ENCODE measurements around the gene PFN1.
A peak's percentile ranks its signal among the peaks of the same experiment; 100 is the strongest.

PFN1 gene

DNA sequence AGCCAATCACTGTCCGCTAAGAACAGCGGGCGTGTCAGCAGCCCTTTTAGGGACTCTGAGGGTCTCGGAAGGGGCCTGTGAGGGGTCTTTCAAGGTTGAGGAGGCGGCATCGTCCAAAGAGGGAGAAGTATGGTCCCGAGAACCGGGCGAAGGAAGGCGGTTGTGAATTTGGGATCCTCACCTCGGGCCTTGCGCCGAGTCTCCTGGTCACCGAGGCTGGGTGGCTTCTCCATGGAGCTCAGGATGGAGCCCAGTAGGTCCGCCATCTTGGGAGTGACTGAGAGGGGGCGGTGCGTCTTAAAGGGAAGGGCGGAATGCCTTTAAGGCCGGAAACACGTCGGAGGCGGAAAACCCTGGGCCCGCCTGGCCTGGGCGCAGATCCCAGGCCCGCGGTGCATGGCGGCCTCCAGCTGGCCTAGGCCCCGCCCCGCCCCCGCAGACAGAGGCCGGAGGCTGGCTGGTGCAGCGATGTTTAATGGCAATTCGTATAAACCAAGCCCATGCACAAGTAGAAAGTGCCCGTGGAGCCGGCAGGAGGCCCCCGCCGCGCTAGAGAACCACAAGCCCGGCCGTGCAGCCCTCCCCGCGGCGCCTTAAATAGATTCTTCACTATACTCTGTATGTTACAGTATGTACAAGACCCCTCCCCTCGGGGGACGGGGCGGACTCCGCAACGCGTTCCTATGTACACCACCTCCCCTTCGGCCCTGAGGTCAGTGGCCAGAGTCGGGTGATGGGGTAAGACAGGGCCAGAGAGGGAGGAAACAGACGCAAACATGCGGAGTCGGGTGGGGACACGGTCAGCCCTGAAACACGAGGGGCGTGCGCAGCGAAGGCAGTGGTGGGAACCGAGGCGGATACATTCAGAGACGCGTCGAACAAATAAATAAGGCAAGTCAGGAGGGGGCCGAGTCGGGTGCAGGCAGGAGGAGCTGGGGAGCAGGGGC lies 19.5 kb upstream of the PFN1 start, which contains the start of gene SPAG7:
Gene SPAG7, minus strand, starts transcription at position 279 of the 947 bp plus-strand sequence. Its CDS starts 13 bp downstream, at position 266.
- peak; percentile 89 to 100 (median 96) for DNase-seq

DNA sequence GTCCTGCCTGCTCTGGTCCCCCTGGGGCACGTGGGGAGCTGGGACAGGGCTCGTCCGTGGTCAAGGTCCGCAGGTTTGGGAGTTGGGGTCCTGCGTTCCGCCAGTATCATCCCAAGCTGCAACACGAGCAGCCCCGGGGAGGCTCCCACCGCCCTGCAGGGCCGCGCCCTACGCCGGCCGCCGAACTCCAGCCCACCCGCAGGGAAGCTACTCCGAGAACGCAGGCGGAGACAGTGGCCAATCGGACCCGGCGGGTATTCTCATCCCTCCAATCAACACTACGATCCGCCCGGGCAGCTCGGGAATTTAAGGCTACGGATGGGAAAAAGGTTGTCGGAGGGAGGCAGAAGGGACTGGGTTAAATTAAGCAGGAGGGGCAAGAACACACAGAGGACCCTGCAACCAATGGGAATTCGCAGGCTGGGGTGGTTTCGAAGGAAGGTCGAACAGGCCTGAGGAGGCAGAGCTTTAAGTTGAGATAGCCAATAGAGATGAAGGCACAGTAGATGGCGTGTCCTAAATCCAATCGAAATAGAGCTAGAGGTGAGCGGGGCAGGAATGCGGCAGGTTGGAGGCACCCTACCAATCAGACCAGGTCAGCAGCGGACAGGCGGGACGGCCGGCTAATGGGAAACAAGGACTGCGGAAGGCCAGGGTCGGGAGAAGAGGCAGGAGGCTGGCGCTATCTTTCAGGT lies 18.7 kb upstream of the PFN1 start:
- DNase-seq: peak in 48 of 51 donors; percentile 91 to 100 (median 99)

DNA sequence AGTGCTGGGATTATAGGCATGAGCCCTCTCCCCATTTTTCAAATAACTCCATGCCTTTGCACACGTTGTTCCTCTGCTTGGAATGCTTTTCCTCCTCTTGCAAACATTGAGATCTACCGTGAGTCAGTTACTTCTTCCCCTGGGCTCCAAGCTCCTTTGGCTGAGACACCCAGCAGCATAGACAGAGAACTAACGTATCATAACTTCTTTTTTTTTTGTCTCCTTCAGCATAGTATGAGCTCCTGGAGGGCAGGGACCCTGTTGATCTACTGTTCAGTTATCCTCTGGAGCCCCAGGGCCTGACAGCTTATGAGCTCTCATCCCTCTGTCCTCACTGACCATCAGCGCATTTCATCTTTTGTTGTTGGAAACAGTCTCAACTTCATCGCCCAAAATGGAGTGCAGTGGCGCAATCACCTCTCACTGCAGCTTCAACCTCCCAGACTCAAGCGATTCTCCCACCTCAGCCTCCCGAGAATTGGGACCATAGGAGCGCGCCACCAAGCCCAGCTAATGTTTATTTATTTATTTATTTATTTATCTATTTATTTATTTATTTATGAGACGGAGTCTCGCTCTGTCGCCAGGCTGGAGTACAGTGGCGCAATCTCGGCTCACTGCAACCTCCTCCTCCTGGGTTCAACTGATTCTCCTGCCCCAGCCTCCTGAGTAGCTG lies 17.1 kb upstream of the PFN1 start:
- DNase-seq: no peak

DNA sequence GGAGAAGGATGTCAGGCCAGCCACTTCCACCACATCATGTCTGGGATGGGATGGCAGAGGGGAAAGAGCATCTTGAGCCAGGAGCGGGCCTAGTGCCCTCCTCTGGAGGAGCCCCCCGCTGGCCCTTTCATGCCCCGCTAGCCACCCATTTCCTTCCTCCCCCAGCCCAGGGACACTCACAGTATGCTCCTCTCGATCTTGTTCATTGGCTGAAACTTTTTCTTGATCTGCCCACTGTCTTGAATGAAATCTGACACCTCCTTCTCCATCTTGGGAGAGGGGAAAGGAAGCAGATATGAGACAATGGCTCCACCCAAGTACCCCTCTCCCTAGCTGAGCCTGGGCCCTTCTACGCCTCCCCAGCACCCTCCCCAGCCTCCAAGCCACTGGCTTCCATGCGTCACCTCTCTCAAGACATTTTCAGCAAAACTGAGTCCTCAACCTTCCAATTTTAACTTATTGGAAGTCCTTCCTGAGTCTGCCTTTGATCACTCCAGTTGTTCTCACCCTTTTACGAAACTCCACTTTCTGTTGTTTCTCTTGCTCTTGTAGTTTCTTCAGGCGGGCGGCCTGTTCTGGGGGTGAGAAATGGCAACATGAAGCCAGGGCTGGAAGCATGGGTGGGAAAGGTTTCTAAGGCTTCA lies 12.1 kb upstream of the PFN1 start:
- no peak for DNase-seq

DNA sequence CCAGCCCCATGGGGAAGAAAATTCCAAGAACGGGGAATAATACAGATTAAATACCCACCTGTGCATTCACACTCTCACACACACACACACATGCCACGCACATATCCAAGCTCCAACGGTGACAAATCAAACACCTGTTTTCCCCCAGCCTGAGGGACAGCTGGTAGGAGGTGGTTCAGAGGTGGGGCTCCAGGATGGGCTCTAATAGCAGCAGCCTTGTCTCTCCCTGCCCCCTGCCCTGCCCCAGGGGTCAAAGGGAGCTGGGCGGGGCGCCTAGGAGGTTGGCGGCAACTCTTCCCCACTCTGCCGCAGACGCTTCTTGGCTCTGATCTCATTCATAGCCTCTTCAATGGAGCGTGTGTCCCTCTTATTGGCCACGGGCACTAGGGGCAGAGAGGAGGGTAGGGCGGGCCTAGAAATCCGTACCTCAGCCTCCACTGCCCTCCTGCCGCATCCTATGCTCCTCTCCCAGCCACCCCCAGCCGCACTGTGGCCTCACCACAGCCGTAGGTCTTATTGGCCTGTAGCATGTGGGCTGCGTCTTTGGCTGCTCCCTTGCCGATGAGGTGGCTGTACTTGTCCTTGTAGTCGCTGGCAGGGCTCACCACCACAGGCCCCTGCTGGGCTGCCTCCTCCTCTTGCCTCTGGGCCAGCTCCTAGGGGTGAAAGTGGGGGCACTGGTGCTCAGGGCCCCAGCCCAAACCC lies 11.1 kb upstream of the PFN1 start:
- no peak for DNase-seq

DNA sequence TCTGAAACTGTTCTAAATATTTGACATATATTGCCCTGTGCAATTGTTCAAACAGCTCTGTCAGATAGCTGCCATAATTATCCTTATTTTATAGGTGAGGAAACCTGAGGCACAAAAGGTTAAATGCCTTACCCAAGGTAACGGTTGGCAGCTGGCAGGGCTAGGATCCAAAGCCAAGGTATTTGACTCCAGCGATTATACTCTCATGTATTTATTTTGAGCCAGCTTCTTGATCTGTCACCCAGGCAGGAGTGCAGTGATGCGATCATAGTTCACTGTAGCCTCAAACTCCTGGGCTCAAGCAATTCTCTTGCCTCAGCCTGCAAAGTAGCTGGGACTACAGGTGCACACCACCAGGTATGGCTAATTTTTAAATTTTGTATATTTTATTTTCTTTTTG lies 9.8 kb upstream of the PFN1 start:
- DNase-seq: no peak

DNA sequence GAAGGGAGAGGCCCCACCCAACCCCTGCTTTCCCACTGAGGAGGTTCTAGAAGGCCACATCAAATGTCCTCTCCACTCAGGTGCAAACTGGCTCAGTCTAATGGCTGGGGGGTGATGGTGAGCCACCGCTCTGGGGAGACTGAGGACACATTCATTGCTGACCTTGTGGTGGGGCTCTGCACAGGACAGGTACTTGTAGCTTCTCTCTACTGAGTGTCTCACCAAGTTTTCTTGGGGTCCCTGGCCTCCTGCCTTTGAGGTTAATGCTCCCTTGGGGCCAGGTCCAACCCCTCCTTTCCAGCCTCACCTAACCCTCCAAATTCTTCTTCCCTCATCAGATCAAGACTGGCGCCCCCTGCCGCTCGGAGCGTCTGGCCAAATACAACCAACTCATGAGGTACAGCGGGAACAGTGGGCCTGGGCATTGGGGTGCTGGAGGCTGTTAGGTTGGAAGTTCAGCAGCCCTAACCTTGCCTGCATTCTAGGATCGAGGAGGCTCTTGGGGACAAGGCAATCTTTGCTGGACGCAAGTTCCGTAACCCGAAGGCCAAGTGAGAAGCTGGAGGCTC lies 8.2 kb upstream of the PFN1 start:
- DNase-seq: no peak

DNA sequence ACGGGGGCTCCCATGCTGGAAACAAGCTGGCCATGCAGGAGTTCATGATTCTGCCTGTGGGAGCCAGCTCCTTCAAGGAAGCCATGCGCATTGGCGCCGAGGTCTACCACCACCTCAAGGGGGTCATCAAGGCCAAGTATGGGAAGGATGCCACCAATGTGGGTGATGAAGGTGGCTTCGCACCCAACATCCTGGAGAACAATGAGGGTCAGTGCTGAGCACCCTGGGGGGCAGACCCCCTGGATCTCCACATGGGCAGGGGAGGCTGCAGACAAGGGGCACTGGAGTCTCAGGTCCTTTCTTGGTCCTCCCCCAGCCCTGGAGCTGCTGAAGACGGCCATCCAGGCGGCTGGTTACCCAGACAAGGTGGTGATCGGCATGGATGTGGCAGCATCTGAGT lies 6.8 kb upstream of the PFN1 start:
- DNase-seq: no peak

DNA sequence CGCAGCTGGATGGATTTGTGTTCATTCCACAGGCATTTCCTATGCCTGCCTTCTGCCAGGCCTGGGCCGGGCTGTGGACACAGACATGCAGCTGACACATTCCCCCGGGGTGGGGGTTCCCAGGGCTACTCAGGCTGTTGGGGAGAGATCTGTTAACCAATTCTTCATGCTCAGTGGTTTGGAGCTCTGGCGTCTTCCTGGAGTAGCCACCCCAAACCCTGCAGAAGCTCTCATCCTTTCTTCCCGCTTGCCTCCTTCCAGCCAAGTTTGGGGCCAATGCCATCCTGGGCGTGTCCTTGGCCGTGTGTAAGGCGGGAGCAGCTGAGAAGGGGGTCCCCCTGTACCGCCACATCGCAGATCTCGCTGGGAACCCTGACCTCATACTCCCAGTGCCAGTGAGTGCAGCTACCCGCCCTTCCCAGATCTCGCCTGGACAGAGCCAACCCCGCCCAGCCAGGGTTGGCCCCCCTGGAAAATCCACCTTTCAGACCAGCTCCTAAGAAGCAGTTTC lies 5.2 kb upstream of the PFN1 start:
- DNase-seq: no peak

DNA sequence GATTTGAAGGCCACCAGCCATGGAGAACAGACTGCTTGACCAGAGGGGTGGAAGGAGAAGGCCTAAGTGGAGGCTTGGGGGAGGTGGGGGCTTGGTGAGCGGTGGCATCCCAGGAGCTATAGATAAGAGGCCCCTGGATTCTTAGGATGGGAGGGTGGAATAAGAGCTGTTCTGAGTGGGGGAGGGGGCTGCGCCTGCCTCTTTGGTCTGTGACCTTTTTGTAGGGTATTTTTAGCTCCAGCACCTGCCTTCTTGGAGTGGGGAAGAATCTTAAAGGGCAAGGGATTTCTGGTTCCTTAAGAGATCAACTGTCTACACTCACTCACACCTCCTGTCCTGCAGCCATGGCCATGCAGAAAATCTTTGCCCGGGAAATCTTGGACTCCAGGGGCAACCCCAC lies 3.2 kb upstream of the PFN1 start:
- DNase-seq: no peak

DNA sequence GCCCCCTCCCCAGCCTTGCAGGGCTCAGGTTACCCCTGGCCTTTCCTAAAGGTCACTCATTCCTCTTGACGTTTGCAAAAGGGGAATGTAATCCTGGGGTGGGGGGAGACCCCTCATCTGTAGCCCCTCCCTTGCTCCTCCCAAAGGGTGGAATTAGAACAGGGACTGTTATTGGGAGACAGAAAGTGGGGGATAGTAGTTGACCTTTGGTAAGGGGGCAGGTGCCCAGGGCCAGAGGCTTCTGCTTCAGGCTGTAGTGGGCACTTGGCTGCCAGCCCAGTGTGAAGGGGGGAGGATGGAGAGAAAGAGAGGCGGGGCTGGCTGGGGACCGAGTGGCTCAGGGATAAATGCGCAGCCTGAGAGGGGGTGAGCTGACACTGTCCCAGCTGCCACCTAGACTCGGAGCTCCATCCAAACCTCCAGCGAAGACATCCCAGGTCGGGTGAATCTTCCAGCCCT lies 2.4 kb upstream of the PFN1 start, which contains the start of gene ENO3:
Gene ENO3, plus strand, starts transcription at position 374 of the 459 bp plus-strand sequence. CDS start 711 bp downstream, outside the sequence.
- DNase-seq: no peak

DNA sequence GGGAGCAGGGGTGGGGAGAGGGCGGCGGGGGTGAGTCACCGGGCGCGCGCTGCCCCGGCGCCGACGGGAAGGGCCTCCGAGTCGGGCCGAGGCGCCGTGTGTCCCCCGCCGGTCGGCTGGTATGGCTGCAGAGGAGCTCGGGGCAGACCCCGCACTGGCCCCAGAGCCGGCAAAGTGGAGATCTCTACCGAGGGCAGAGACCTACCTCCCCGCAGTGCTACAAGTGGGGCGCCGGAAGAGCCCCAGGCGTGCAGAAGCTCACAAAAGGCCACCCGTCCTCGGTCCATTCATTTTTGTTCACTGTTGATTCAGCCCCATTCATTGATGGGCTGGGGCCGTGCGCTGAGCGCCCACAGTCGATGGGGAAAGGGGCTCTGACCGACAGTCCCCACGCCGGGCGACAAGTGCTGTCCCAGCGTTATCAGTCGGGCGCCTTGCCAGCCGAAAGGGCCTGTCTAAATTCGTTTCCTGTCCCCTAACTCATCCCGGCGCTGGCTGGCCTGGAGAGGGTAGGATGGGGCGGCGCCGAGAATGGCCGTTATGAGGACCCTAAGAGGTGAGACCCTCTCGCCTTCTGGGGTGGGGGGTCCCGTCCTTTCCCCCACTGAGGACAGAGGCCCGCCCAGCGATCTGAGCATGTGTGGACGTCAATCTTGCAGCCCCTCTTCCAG lies 1.9 kb upstream of the PFN1 start:
- peak in 2 of 51 donors; percentile 39 to 45 for DNase-seq

DNA sequence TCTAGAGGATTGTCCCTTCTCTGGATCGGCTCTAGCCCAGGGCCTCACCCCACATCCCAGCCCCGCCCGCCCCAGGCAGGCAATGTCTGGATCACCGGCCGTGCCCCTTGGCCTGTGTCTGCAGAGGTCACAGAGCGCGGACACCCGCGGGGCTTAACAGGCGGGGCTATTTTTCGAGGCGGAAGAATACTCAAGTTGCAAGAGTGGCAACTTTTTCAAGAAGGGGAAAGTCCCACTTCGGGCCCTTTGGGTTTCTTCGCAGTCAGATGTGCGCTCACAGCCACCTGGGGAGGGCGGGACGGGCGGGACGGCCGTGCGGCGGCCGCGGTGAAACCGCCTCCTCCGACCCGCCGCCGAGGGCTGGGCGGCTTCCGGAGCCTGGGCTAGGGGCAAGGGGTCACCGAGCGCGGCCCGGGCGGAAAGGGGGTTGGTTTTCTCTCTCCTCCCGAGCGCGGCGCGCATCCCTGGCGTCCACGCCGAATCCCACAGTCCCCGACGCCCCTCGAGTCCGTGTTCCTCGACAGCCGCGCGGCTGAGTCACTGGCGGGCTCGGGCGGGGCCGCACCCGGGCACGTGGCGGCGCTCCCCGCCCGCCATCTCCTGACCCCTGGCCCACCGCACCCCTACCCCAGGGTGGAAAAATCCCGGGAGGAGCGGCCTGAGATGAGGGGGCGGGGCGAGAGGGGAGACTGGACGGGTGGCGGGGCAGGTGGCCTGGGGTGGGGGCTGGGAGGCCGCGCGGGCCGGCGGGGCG lies 1.2 kb upstream of the PFN1 start:
- DNase-seq: peak in 29 of 51 donors; percentile 18 to 72 (median 51)

DNA sequence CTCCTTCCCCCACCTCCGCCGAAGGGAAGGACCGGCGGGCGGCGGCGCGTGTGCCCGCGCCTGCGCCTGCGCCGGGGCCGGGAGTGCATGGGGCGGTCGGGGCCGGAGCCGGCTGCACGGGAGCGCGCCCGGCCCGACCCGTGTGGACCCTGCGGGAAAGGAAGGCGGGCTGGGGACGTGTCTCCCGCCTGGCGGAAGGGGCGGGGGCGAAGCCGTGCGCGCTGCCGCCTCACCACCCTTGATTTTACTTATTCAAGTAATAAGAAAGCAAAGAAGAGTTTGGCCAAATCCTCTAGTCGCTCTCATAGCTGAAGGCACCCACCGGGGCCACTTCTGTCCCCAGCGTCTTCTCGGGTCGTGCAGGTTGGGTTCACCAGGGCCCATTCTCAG lies 596 bp upstream of the PFN1 start:
- DNase-seq: peak in 45 of 51 donors; percentile 42 to 86 (median 70)

DNA sequence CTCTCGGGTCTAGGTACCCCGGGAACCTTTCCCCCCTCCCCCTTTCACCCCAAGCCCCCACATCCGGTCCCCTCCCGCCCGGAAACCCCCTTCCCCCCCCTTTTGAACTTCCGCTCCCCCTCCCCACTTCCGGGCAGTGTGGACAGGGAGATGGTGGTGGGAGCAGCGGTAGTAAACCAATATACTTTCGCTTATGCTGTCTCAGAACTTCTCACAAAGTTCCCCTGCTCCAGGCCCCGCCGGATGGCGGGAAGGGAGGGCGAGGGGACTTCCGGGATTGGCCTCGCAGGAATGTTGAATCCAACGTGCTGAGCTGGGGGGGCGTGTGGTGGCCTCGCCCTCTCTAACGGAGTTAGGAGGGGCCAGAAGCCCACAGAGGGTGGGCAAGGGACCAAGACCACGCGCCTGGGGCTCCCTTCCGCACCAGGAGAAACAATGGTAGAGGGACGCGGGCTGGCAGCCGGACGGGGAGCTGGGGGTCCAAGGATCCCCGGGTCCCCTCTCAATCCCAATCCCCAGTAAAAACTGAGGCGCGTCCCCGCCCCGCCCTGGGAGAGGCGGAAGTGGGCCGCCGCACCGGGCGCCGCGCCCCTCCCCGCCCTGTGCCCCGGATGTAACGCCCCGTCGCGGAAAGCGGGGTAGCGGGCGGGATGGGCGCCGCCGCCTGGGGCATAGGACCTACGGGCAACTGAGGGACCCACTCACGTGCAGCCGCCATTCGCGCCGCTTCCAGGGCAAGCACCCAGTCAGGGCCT lies 742 bp downstream of the PFN1 start:
- peak in 24 of 51 donors; percentile 24 to 62 (median 48) for DNase-seq

DNA sequence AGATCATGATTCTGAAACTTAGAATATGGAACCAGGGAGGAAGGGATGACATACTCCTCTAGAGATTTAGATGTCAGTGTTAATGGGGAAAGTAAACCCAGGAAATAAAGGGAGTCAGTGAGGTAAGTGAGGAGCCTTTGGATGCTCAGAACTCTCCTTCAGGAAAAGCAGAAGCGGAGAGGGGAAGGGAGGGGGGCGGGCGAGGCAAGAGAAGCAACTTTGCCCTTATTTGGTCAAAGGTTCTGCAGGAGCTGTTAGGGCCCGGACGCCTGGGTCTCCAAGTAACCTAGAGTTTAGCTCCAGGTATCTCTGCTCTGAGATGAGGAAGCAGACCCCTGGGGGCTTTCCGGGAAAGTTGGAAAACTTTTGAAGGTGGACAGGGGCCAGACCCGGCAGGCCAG lies 1.3 kb downstream of the PFN1 start:
- no peak for DNase-seq

DNA sequence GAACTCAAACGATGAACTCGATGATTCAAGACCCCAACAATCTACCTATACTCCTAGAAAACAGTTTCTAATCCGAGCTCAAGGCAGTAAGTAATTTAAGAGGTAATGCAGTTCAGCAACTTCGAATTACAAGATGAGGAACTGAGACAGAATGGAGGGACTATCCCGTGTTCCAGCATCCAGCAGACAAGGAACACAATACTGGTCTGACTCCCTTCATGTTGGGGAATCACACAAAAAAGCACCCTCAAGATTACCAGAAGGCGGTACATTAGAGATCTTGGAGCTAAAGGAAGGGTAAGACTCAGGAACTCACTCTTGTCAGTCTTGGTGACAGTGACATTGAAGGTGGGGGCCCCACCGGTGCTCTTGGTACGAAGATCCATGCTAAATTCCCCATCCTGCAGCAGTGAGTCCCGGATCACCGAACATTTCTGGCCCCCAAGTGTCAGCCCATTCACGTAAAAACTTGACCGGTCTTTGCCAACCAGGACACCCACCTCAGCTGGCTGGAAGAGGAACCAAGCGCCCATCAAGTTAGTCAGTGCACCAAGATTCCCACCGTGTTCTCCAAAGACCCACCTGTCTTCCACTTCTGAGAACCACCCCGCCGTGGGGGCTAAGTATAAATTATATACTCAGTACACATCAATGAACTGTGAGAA lies 1.9 kb downstream of the PFN1 start:
- DNase-seq: no peak
